DOHH2 (cell line): ENCODE measurements around the gene C17orf107.

Experiments
- CTCF ChIP-seq: fragments of 200-600 bp; sonication (generic); IDR thresholded peaks from one replicate; pipeline ENCODE4 v1.5.1; 2014; ENCODE audit warnings: antibody characterized with exemption, mild to moderate bottlenecking, low read depth, low read length; ENCODE audit not compliant: poor library complexity, severe bottlenecking
- EZH2phosphoT487 ChIP-seq: fragments of 200-600 bp; sonication (generic); IDR thresholded peaks from 2 replicates; pipeline ENCODE4 v1.6.1; 2017; ENCODE audit warnings: borderline replicate concordance, mild to moderate bottlenecking, antibody characterized with exemption, low read length, moderate library complexity, mixed read lengths

- TF ChIP-seq CTCF, result no peak
- TF ChIP-seq EZH2phosphoT487, result no peak
These were observed 36.6 kb upstream of the C17orf107 start for GRCh38 chr17:4862720-4863119.
